Activated CD8-positive, alpha-beta T cell treated with anti-CD3 and anti-CD28 coated beads for 36 hours (primary cell): ENCODE measurements around the gene RXRB. TPM values are rescaled to one million over a fixed set of nuclear protein-coding genes. Genes with fewer than 3 reads are reported as not detected.

Source experiments
- ATAC-seq: fragments of 200-7000 bp; cut with Tn5 transposase; one replicate; pipeline ENCODE4 v1.10.0; 2021; ENCODE audit warnings: mild to moderate bottlenecking, moderate library complexity
- CTCF ChIA-PET: fragments of 350-600 bp; sonication (Branson Sonifier 250); formaldehyde crosslinking; loops from one replicate; lab custom pipeline; 2021; ENCODE audit warnings: antibody characterized with exemption; lab: Charles Lee
- POLR2A ChIA-PET: fragments of 350-600 bp; sonication (Branson Sonifier 250); formaldehyde crosslinking; loops from one replicate; lab custom pipeline; 2021; ENCODE audit warnings: antibody characterized with exemption; lab: Charles Lee
- DNase-seq: peaks from one replicate; pipeline ENCODE4 v3.0.0-alpha.2; 2020
- H3K27ac Mint-ChIP-seq: one replicate; pipeline ENCODE4 v1.8.0; 2021; ENCODE audit warnings: mild to moderate bottlenecking, mixed read lengths
- H3K27me3 Mint-ChIP-seq: one replicate; pipeline ENCODE4 v1.8.0; 2021; ENCODE audit warnings: mixed read lengths
- H3K36me3 Mint-ChIP-seq: one replicate; pipeline ENCODE4 v1.8.0; 2021; ENCODE audit warnings: low read depth, mixed read lengths
- H3K4me1 Mint-ChIP-seq: one replicate; pipeline ENCODE4 v1.8.0; 2021; ENCODE audit warnings: low read depth, mixed read lengths
- H3K4me3 Mint-ChIP-seq: one replicate; pipeline ENCODE4 v1.8.0; 2021; ENCODE audit warnings: mild to moderate bottlenecking, moderate library complexity, mixed read lengths
- H3K9me3 Mint-ChIP-seq: one replicate; pipeline ENCODE4 v1.8.0; 2021; ENCODE audit warnings: mixed read lengths
- intact Hi-C: fragments of 100-400 bp; cut with micrococcal nuclease; formaldehyde crosslinking; loops from one replicate; pipeline ENCODE4 v1.10.0; 2022
- total RNA-seq, 2 experiments: library from RNA; stranded (reverse); gene quantifications; one replicate each; pipeline ENCODE4 v1.2.3, GENCODE V29; 2021
- TF ChIP-seq, protein P1 (sequence below): fragments of 200-600 bp; IDR thresholded peaks from one replicate; pipeline ENCODE4 v1.8.0; 2022; ENCODE audit warnings: antibody characterized with exemption, mild to moderate bottlenecking

Gene RXRB
- total RNA-seq, 2 experiments from 2014 or later: 41.2 to 41.9 TPM

- H3K4me3 Mint-ChIP-seq: no peak overlapping the region
- H3K27me3 Mint-ChIP-seq: no peaks in the 10 kb centered on the region
- H3K4me1 Mint-ChIP-seq: peaks cover 19% of the 10 kb centered on the region
- POLR2A ChIA-PET: interaction anchor here (1.2 kb wide), 1 partner anchor 11 kb away, joined by 3 read pairs; no protein-coding TSS in a partner anchor
- TF ChIP-seq, protein P1, sequence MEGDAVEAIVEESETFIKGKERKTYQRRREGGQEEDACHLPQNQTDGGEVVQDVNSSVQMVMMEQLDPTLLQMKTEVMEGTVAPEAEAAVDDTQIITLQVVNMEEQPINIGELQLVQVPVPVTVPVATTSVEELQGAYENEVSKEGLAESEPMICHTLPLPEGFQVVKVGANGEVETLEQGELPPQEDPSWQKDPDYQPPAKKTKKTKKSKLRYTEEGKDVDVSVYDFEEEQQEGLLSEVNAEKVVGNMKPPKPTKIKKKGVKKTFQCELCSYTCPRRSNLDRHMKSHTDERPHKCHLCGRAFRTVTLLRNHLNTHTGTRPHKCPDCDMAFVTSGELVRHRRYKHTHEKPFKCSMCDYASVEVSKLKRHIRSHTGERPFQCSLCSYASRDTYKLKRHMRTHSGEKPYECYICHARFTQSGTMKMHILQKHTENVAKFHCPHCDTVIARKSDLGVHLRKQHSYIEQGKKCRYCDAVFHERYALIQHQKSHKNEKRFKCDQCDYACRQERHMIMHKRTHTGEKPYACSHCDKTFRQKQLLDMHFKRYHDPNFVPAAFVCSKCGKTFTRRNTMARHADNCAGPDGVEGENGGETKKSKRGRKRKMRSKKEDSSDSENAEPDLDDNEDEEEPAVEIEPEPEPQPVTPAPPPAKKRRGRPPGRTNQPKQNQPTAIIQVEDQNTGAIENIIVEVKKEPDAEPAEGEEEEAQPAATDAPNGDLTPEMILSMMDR: no peak
- CTCF ChIA-PET: no interaction called here
- peaks cover 18% of the 10 kb centered on the region for H3K36me3 Mint-ChIP-seq
- intact Hi-C loops: no loop called here
- DNase-seq (no peak), ATAC-seq (no peak)
- peaks cover 16% of the 10 kb centered on the region for H3K9me3 Mint-ChIP-seq
- H3K27ac Mint-ChIP-seq: no peak overlapping the region
Observed at GRCh38 chr6:33181141-33181540, 19.3 kb downstream of the RXRB start.

- Mint-ChIP-seq H3K27ac (no peak overlapping the region), H3K36me3 (peaks cover 14% of the 10 kb centered on the region), H3K4me3 (no peak overlapping the region), H3K9me3 (peaks cover 13% of the 10 kb centered on the region), H3K4me1 (peaks cover 14% of the 10 kb centered on the region), H3K27me3 (no peaks in the 10 kb centered on the region)
- TF ChIP-seq, protein P1: no peak
- intact Hi-C loops: no loop called here
- ATAC-seq: no peak
- DNase-seq: no peak
- CTCF ChIA-PET: no interaction called here
- POLR2A ChIA-PET: no interaction called here
Observed at GRCh38 chr6:33178755-33179475, 21.6 kb downstream of the RXRB start.

DNA sequence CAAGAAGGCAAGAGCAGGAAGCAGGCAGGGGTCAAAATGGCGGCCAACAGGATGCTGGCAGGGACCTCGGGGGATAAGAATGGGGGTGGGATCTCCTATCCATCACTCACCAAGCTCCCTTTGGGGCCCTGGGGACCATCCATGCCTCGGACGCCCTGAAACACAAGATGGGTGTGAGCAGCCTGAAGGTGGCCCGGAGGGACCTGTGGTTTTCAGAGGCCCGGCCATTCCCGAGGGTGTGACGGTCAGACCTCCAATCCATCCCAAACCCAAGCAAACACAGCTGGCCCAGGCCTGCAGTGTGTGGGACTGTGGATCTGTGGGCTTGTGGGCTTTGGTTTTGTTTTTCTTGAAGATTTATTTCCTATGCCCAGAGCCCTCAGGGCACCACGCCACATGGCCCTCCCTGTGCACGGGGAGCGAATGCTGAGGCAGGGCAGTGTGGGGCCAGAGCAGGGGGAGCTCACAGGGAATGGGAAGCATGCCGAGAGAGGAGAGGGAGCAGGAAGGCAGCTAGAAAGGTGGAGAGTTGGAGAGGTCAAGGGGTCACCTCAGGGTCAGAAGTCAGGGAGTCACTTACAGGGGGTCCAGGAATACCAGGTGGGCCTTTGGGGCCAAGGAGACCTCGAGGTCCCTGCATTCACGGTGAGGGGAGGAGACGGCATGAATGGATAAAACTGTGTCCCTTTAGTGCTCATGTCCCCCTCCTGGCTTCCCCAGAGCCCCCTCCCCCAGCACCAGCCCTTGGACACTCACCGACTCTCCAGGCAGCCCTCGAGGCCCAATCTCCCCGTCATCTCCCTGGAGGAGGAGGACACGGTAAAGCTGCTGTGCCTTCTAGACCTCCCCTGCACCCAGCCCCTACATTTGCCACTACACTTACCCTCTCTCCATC lies 22.7 kb downstream of the RXRB start:
- Mint-ChIP-seq H3K4me3 (no peak overlapping the region), H3K9me3 (peaks cover 2% of the 10 kb centered on the region), H3K36me3 (peaks cover 3% of the 10 kb centered on the region), H3K27ac (no peak overlapping the region), H3K27me3 (no peaks in the 10 kb centered on the region), H3K4me1 (peaks cover 3% of the 10 kb centered on the region)
- TF ChIP-seq, protein P1: no peak
- intact Hi-C loops: no loop called here
- POLR2A ChIA-PET: interaction anchor here (1.2 kb wide), 1 partner anchor 31 kb away, joined by 3 read pairs; the partner anchor contains the start of gene RING1
- DNase-seq (no peak), ATAC-seq (no peak)
- CTCF ChIA-PET: no interaction called here

DNA sequence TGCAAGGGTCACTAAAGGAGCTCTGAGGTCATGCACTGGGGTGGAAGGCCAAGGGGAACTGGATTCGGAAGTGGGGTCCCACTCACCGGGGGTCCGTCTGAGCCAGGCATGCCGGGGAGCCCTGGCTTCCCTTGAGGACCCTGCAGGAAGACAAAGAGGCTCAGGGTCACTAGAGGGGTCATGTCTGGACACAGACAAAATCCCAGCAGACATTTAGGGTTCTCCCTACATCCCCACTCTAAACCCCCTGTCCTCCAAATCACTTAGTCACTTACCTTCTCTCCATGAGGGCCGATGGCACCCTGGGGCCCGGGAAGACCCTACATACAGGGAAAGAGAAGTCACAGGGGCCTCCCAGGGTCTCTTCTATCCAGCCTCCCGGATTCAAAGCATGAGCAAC lies 23.6 kb downstream of the RXRB start:
- H3K4me3 Mint-ChIP-seq: no peak overlapping the region
- no peaks in the 10 kb centered on the region for H3K36me3 Mint-ChIP-seq
- H3K27me3 Mint-ChIP-seq: no peaks in the 10 kb centered on the region
- H3K4me1 Mint-ChIP-seq: no peaks in the 10 kb centered on the region
- POLR2A ChIA-PET: no interaction called here
- ATAC-seq (no peak), DNase-seq (no peak)
- intact Hi-C loops: no loop called here
- TF ChIP-seq, protein P1: no peak
- H3K9me3 Mint-ChIP-seq: no peaks in the 10 kb centered on the region
- no peak overlapping the region for H3K27ac Mint-ChIP-seq
- CTCF ChIA-PET: no interaction called here
